ENCODE data around the gene COBL.

GRCh38 chr7:51326656-51327286 is 10.2 kb upstream of the COBL start:
- TF ChIP-seq POLR2A (IDR thresholded peaks at IDR 0.05; ENCODE audit: low read depth, low read length) (no peak), POLR2AphosphoS5 (IDR thresholded peaks at IDR 0.05; ENCODE audit: low read depth, low read length) (no peak), TAF1 (IDR thresholded peaks at IDR 0.05; ENCODE audit: low read depth, low read length) (no peak), SPI1 (IDR thresholded peaks at IDR 0.05; ENCODE audit: low read depth, low read length) (no peak), POU2F2 (IDR thresholded peaks at IDR 0.05; ENCODE audit: low read depth, low read length) (no peak), PAX5 (IDR thresholded peaks at IDR 0.05; ENCODE audit: insufficient read depth, low read length, severe bottlenecking) (no peak)
